ENCODE data around the gene TLCD3B.

GRCh38 chr16:29994600-29995323, 36.3 kb downstream of the TLCD3B start:
- TF ChIP-seq, protein P1, sequence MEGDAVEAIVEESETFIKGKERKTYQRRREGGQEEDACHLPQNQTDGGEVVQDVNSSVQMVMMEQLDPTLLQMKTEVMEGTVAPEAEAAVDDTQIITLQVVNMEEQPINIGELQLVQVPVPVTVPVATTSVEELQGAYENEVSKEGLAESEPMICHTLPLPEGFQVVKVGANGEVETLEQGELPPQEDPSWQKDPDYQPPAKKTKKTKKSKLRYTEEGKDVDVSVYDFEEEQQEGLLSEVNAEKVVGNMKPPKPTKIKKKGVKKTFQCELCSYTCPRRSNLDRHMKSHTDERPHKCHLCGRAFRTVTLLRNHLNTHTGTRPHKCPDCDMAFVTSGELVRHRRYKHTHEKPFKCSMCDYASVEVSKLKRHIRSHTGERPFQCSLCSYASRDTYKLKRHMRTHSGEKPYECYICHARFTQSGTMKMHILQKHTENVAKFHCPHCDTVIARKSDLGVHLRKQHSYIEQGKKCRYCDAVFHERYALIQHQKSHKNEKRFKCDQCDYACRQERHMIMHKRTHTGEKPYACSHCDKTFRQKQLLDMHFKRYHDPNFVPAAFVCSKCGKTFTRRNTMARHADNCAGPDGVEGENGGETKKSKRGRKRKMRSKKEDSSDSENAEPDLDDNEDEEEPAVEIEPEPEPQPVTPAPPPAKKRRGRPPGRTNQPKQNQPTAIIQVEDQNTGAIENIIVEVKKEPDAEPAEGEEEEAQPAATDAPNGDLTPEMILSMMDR (IDR thresholded peaks at IDR 0.05; ENCODE audit: low read depth, low read length, poor library complexity, severe bottlenecking): no peak
- TF ChIP-seq EZH2phosphoT487 (IDR thresholded peaks at IDR 0.05; ENCODE audit: borderline replicate concordance, low read length): no peak
